Panc1 (cell line): ENCODE measurements around the gene SLC16A3. TPM values are rescaled to one million over a fixed set of nuclear protein-coding genes. Genes with fewer than 3 reads are reported as not detected.

Source experiments
- ATAC-seq: fragments of 200-7000 bp; cut with Tn5 transposase; 2 replicates; pipeline ENCODE4 v1.9.1; 2020; ENCODE audit warnings: mild to moderate bottlenecking, moderate library complexity
- BruUV-seq: library from RNA; stranded (reverse); fragments of 400-500 nt; replicated peaks from 2 replicates; lab custom pipeline; 2021; lab: Mats Ljungman, UMichigan
- CTCF ChIA-PET: fragments of 300-600 bp; sonication (Branson Sonifier 250); formaldehyde crosslinking; loops from one replicate; lab custom pipeline; 2022; ENCODE audit warnings: antibody characterized with exemption; lab: Charles Lee
- POLR2A ChIA-PET: fragments of 300-600 bp; sonication (Branson Sonifier 250); formaldehyde crosslinking; loops from one replicate; lab custom pipeline; 2022; ENCODE audit warnings: antibody characterized with exemption; lab: Charles Lee
- DNase-seq: peaks from one replicate; pipeline ENCODE4 v3.0.0-alpha.2; 2010; ENCODE audit warnings: low read depth, low spot score
- H3K27ac ChIP-seq: 2 replicates; pipeline ENCODE4 v1.5.1; 2011; ENCODE audit warnings: mild to moderate bottlenecking, low read length, inconsistent platforms
- H3K27me3 ChIP-seq: fragments of 200-500 bp; sonication (Bioruptor generic); 2 replicates; pipeline ENCODE4 v1.6.0; 2014; ENCODE audit warnings: low read length, inconsistent platforms; ENCODE audit not compliant: control insufficient read depth, insufficient read depth
- H3K36me3 ChIP-seq: fragments of 200-500 bp; sonication (Bioruptor generic); 2 replicates; pipeline ENCODE4 v1.5.1; 2014; ENCODE audit warnings: inconsistent platforms, mild to moderate bottlenecking, low read length, moderate library complexity; ENCODE audit not compliant: control insufficient read depth, insufficient read depth
- H3K4me1 ChIP-seq: 2 replicates; pipeline ENCODE4 v1.5.1; 2011; ENCODE audit warnings: inconsistent platforms, mild to moderate bottlenecking, low read length, moderate library complexity; ENCODE audit not compliant: control insufficient read depth, insufficient read depth
- H3K4me3 ChIP-seq, 2 experiments: 2 replicates each; pipeline ENCODE4 v1.5.1; 2011 to 2012; ENCODE audit warnings: low read depth in 2 of 2, low read length in 2 of 2, mild to moderate bottlenecking in 2 of 2, inconsistent platforms in 1 of 2, moderate library complexity in 1 of 2
- H3K9me3 ChIP-seq: fragments of 200-500 bp; sonication (Bioruptor generic); 2 replicates; pipeline ENCODE4 v1.5.1; 2014; ENCODE audit warnings: low read depth, mild to moderate bottlenecking, inconsistent platforms, low read length, moderate library complexity; ENCODE audit not compliant: control insufficient read depth, insufficient read depth
- POLR2AphosphoS5 ChIP-seq: IDR thresholded peaks from 2 replicates; pipeline ENCODE4 v1.6.1; 2012; ENCODE audit warnings: mild to moderate bottlenecking, low read depth, low read length, moderate library complexity
- SIN3A ChIP-seq: IDR thresholded peaks from 2 replicates; pipeline ENCODE4 v1.6.1; 2012; ENCODE audit warnings: low read depth, mild to moderate bottlenecking, low read length, moderate library complexity, borderline replicate concordance; ENCODE audit not compliant: insufficient read depth
- TCF7L2 ChIP-seq: IDR thresholded peaks from 2 replicates; pipeline ENCODE4 v1.6.1; 2011; ENCODE audit warnings: mild to moderate bottlenecking, low read depth, low read length, inconsistent platforms
- in situ Hi-C: cut with HindIII; loops from 2 replicates; pipeline ENCODE4 v1.10.0; 2016; ENCODE audit warnings: low sequenced_read_pairs, low pct_unique_long_range_greater_than_20kb
- intact Hi-C: fragments of 100-400 bp; cut with micrococcal nuclease; formaldehyde crosslinking; loops from one replicate; pipeline ENCODE4 v1.10.0; 2022; ENCODE audit not compliant: unreplicated experiment
- total RNA-seq: library from RNA; stranded (reverse); gene quantifications from one replicate; pipeline ENCODE4 v1.2.1, GENCODE V29; 2021; ENCODE audit not compliant: unreplicated experiment
- TF ChIP-seq, protein P1 (sequence below): fragments of 450-650 bp; IDR thresholded peaks from 2 replicates; pipeline ENCODE4 v1.5.1; 2017; ENCODE audit warnings: mild to moderate bottlenecking
- TF ChIP-seq, protein P2 (sequence below), 2 experiments: IDR thresholded peaks; 2 replicates each; pipeline ENCODE4 v1.6.1; 2011 to 2012; ENCODE audit warnings: low read depth in 2 of 2, control low read depth in 1 of 2, low read length in 1 of 2, mild to moderate bottlenecking in 1 of 2, moderate library complexity in 1 of 2; ENCODE audit not compliant: insufficient read depth in 1 of 2

The SLC16A3 gene
- total RNA-seq, 1 experiment from 2014 or later, result 581 TPM

DNA sequence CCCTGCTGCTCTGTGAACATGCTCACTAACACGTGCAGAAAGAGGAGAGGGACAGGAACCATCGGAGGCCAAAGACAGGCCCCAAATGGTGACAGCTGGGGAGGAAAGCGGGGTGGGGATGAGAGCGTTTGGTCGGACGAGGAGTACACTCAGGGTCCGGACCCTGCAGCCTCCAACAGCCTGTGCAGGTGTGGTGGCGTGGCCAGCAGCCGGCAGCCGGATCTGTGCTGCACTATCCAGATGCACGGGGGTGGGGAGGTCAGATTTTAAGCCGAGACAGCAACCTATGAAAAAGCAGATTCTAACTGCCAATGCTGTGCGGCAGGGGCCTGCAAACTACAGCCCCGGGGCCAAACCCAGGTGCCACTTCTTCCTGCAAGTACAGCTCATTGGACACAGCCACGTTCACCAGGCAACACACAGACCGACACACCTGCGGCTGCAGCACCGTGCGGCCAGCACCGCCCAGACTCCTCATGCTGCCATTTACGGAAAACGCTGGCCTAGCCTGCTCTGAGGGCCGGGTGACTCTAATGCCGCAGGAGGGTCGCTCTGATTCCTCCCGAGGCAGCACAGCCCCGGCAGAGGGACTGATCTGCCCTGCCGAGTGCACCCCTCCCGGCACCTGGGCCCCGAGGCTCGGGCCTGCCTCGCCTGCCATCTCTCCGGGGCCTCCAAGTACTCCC is 21.2 kb downstream of the SLC16A3 start:
- H3K9me3 ChIP-seq, result no peaks in the 10 kb centered on the region
- intact Hi-C loops, result no loop called here
- DNase-seq, result no peak
- CTCF ChIA-PET, result interaction anchor here (1.1 kb wide), 1 partner anchor 73 kb away, joined by 15 read pairs; no protein-coding TSS in a partner anchor
- POLR2A ChIA-PET, result no interaction called here
- no peak overlapping the region for H3K4me3 ChIP-seq
- TF ChIP-seq, protein P1, sequence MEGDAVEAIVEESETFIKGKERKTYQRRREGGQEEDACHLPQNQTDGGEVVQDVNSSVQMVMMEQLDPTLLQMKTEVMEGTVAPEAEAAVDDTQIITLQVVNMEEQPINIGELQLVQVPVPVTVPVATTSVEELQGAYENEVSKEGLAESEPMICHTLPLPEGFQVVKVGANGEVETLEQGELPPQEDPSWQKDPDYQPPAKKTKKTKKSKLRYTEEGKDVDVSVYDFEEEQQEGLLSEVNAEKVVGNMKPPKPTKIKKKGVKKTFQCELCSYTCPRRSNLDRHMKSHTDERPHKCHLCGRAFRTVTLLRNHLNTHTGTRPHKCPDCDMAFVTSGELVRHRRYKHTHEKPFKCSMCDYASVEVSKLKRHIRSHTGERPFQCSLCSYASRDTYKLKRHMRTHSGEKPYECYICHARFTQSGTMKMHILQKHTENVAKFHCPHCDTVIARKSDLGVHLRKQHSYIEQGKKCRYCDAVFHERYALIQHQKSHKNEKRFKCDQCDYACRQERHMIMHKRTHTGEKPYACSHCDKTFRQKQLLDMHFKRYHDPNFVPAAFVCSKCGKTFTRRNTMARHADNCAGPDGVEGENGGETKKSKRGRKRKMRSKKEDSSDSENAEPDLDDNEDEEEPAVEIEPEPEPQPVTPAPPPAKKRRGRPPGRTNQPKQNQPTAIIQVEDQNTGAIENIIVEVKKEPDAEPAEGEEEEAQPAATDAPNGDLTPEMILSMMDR, result no peak
- TF ChIP-seq TCF7L2, result no peak
- no peak; the same call in 1 of the 2 replicates for TF ChIP-seq POLR2AphosphoS5
- TF ChIP-seq, protein P2, sequence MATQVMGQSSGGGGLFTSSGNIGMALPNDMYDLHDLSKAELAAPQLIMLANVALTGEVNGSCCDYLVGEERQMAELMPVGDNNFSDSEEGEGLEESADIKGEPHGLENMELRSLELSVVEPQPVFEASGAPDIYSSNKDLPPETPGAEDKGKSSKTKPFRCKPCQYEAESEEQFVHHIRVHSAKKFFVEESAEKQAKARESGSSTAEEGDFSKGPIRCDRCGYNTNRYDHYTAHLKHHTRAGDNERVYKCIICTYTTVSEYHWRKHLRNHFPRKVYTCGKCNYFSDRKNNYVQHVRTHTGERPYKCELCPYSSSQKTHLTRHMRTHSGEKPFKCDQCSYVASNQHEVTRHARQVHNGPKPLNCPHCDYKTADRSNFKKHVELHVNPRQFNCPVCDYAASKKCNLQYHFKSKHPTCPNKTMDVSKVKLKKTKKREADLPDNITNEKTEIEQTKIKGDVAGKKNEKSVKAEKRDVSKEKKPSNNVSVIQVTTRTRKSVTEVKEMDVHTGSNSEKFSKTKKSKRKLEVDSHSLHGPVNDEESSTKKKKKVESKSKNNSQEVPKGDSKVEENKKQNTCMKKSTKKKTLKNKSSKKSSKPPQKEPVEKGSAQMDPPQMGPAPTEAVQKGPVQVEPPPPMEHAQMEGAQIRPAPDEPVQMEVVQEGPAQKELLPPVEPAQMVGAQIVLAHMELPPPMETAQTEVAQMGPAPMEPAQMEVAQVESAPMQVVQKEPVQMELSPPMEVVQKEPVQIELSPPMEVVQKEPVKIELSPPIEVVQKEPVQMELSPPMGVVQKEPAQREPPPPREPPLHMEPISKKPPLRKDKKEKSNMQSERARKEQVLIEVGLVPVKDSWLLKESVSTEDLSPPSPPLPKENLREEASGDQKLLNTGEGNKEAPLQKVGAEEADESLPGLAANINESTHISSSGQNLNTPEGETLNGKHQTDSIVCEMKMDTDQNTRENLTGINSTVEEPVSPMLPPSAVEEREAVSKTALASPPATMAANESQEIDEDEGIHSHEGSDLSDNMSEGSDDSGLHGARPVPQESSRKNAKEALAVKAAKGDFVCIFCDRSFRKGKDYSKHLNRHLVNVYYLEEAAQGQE (IDR thresholded peaks at IDR 0.05; ENCODE audit: insufficient read depth in 1 of 2, low read depth in 2 of 2, low read length in 1 of 2), result no peak
- no peak for TF ChIP-seq SIN3A
- peaks cover 27% of the 10 kb centered on the region for H3K4me1 ChIP-seq
- no peak overlapping the region; the same call in 1 of the 2 replicates for H3K27ac ChIP-seq
- BruUV-seq, result no TSS peak
- in situ Hi-C loops, result no loop called here
- H3K27me3 ChIP-seq, result no peaks in the 10 kb centered on the region
- H3K36me3 ChIP-seq, result peaks cover 19% of the 10 kb centered on the region
- no peak for ATAC-seq

DNA sequence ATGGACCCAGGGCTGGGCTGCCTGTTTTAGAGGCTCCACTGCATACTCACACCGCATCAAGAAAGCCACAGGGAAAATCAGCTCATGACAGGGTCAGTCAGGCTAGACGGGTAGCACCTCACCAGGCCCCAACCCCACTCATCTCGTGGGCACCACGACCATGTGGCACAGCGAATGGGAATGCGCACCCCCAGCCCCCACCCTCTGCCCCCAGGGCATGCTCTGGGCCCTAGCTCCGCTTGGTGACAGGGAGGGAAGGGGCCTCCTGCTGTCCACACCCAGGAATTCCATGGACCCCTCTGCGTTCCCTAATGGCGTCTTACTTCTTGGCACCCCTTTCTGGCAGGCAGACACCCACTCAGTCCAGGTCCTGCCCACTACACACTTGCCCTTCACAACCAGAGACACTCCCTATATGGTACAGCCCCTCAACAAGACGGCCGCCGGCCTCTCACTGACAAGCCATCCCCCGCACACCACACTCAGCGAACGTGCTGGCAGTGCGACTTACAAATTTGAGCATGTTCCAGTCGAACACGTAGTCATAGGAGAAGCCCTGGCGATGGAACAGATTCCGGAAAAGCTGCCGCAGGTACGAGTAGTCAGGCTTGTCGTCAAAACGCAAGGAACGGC is 22.1 kb downstream of the SLC16A3 start:
- CTCF ChIA-PET, result interaction anchor here (0.6 to 1.1 kb wide), 2 partner anchors 8 to 72 kb away, joined by 13 to 15 read pairs; no protein-coding TSS in a partner anchor
- TSS peak; percentile 22 for BruUV-seq
- Histone ChIP-seq H3K27ac (no peak overlapping the region; the same call in 1 of the 2 replicates), H3K4me3 (no peak overlapping the region), H3K36me3 (peaks cover 23% of the 10 kb centered on the region), H3K4me1 (peaks cover 23% of the 10 kb centered on the region), H3K27me3 (no peaks in the 10 kb centered on the region), H3K9me3 (no peaks in the 10 kb centered on the region)
- POLR2A ChIA-PET, result interaction anchor here (0.6 kb wide), 1 partner anchor 320 kb away, joined by 5 read pairs; no protein-coding TSS in a partner anchor
- intact Hi-C loops, result no loop called here
- in situ Hi-C loops, result no loop called here
- no peak for TF ChIP-seq TCF7L2
- no peak for TF ChIP-seq SIN3A
- TF ChIP-seq POLR2AphosphoS5, result no peak
- TF ChIP-seq, protein P2 (IDR thresholded peaks at IDR 0.05; ENCODE audit: insufficient read depth in 1 of 2, low read depth in 2 of 2, low read length in 1 of 2), result no peak
- TF ChIP-seq, protein P1, result no peak
- ATAC-seq (no peak), DNase-seq (no peak)
